Ascending aorta (tissue), 2 donors: Measurements from ENCODE around the gene HPCA. TPM values are rescaled to one million over a fixed set of nuclear protein-coding genes. Genes with fewer than 3 reads are reported as not detected.

Experiments used
- DNase-seq, 2 donors: peaks; one replicate each; pipeline ENCODE4 v3.0.0-alpha.2; 2019; ENCODE audit warnings: low spot score in 2 of 2
- H3K27ac ChIP-seq, 2 donors: fragments of 200-600 bp; sonication (generic); one replicate each; pipeline ENCODE4 v1.5.1; 2016 to 2017; ENCODE audit warnings: mild to moderate bottlenecking in 1 of 2
- H3K27me3 ChIP-seq: fragments of 200-600 bp; sonication (generic); one replicate; pipeline ENCODE4 v1.5.1; 2017
- H3K36me3 ChIP-seq, 2 donors: fragments of 200-600 bp; sonication (generic); one replicate each; pipeline ENCODE4 v1.5.1; 2016
- H3K4me1 ChIP-seq, 2 donors: fragments of 200-600 bp; sonication (generic); one replicate each; pipeline ENCODE4 v1.5.1; 2016 to 2017; ENCODE audit warnings: mild to moderate bottlenecking in 1 of 2
- H3K4me3 ChIP-seq, 2 donors: fragments of 200-600 bp; sonication (generic); one replicate each; pipeline ENCODE4 v1.5.1; 2016 to 2017; ENCODE audit warnings: mild to moderate bottlenecking in 1 of 2
- H3K9me3 ChIP-seq, 2 donors: fragments of 200-600 bp; sonication (generic); one replicate each; pipeline ENCODE4 v1.5.1; 2016
- intact Hi-C: fragments of 100-400 bp; cut with DNase I; formaldehyde crosslinking; loops from one replicate; pipeline ENCODE4 v1.15.1; 2023
- total RNA-seq: library from RNA; depleted of rRNA; stranded (reverse); fragments of >200 nt; gene quantifications from one replicate; pipeline ENCODE4 v1.1.0, GENCODE V29; 2016
- TF ChIP-seq, protein P1 (sequence below), 3 experiments: fragments of 200-600 bp in 2 of 3; fragments of 450-650 bp in 1 of 3; sonication (generic) in 2 of 3; IDR thresholded peaks; one replicate each; pipeline ENCODE4 v1.5.1; 2016 to 2019; ENCODE audit warnings: antibody characterized with exemption in 3 of 3, mild to moderate bottlenecking in 1 of 3, moderate library complexity in 1 of 3

HPCA gene
- total RNA-seq, 1 donor from 2014 or later: not detected

DNA sequence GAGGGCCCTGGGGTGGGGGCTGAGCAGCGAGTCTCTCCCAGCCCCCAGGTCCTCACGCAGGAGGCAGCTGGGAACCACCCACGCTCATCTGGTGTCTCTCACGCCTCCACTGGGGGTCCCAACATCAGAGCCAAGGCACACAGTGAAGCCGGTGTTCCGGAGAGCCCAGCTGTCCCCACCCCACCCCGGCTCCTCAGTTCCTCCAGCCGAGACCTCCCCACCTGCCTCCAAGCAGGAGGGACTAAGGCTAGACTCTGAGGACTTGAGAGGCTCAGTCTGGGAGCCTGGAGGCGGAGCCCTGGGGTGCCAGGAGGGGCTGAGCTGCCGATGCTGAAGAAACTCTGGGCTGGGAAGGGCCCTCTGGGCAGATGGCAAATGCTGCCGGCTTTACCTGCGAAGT lies 1.6 kb upstream of the HPCA start:
- Histone ChIP-seq H3K27ac (no peak overlapping the region), H3K4me3 (no peak overlapping the region), H3K4me1 (peaks cover 10 to 13% of the 10 kb centered on the region in 2 donors), H3K27me3 (no peaks in the 10 kb centered on the region), H3K36me3 (no peaks in the 10 kb centered on the region), H3K9me3 (no peaks in the 10 kb centered on the region)
- intact Hi-C loops: loop anchor here (5.0 kb wide), 1 partner anchor 198 kb away; the partner anchor contains the start of gene AZIN2
- DNase-seq: no peak
- TF ChIP-seq, protein P1, sequence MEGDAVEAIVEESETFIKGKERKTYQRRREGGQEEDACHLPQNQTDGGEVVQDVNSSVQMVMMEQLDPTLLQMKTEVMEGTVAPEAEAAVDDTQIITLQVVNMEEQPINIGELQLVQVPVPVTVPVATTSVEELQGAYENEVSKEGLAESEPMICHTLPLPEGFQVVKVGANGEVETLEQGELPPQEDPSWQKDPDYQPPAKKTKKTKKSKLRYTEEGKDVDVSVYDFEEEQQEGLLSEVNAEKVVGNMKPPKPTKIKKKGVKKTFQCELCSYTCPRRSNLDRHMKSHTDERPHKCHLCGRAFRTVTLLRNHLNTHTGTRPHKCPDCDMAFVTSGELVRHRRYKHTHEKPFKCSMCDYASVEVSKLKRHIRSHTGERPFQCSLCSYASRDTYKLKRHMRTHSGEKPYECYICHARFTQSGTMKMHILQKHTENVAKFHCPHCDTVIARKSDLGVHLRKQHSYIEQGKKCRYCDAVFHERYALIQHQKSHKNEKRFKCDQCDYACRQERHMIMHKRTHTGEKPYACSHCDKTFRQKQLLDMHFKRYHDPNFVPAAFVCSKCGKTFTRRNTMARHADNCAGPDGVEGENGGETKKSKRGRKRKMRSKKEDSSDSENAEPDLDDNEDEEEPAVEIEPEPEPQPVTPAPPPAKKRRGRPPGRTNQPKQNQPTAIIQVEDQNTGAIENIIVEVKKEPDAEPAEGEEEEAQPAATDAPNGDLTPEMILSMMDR (IDR thresholded peaks at IDR 0.05): no peak

DNA sequence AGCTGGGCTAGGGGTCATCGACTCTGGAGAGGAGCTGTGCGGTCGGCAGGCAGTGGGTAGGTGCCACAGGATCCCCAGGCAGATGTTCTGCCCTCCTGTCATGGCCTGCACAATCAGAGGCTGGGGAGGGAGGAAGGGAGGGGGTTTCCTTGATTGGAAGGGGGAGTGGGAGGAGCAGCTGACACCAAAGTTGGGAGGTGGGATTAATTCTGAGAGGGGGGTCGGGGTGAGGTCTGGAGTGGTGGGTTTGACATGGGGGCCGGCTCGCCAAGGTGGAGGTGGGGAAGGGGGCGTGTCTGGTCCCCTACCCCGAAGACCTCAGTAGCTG lies 651 bp upstream of the HPCA start:
- TF ChIP-seq, protein P1 (IDR thresholded peaks at IDR 0.05): no peak
- H3K27me3 ChIP-seq: no peaks in the 10 kb centered on the region
- H3K9me3 ChIP-seq: no peaks in the 10 kb centered on the region
- H3K27ac ChIP-seq: no peak overlapping the region
- no peaks in the 10 kb centered on the region for H3K36me3 ChIP-seq
- no peak overlapping the region for H3K4me3 ChIP-seq
- H3K4me1 ChIP-seq: peaks cover 10 to 13% of the 10 kb centered on the region in 2 donors
- DNase-seq: no peak
- intact Hi-C loops: no loop called here

DNA sequence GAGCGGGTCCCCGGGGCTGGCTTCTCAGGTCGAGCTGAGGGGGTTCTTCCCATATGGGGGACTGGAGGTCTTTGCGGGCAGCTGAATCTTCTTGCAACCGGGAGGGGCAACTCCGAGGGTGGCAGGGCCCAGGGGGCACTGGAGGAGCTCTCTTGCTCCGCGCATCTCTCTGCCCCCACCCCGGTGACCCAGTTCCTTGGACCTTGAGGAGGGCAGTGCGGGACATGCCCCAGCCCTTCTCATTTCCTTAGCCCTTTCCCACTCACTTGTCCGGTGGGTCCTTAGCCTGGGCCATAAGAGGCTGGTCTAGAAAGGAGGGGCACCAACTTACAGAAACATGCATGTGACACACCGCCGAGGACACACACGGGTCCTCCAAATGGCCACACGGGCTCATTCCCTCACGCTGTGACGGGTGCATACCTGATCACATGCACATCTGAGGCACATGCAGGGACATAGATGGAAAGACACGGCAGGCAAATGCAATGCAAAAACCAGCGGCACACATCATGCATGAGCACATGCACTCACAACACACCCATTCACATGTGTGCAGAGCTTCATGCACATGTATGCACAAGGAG lies 630 bp downstream of the HPCA start:
- Histone ChIP-seq H3K27ac (no peak overlapping the region), H3K9me3 (no peaks in the 10 kb centered on the region), H3K4me1 (peaks cover 5 to 8% of the 10 kb centered on the region in 2 donors), H3K36me3 (no peaks in the 10 kb centered on the region), H3K27me3 (no peaks in the 10 kb centered on the region), H3K4me3 (no peak overlapping the region)
- no peak for DNase-seq
- intact Hi-C loops: no loop called here
- TF ChIP-seq, protein P1 (IDR thresholded peaks at IDR 0.05): no peak

DNA sequence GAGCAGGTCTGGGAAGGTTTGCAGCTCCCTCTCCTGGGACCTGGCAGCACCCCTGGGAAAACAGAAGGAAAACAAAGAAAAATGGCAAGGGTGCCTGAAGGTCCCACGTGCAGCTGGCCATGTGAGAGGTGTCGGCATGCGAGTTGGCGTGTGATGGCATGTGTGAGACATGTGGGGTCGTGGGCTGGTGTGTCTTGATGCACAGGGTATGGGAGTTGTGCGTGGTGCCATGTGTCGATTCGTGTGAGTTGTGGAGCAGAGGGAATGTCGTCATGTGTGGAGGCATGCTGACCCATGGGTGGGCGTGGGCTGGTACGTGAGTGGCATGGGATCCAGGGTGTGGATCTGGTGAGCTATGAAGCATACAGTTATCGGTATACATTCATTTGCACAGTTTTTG lies 1.3 kb downstream of the HPCA start:
- Histone ChIP-seq H3K4me1 (peaks cover under 1 to 4% of the 10 kb centered on the region in 2 donors), H3K4me3 (no peak overlapping the region), H3K9me3 (no peaks in the 10 kb centered on the region), H3K27me3 (no peaks in the 10 kb centered on the region), H3K36me3 (no peaks in the 10 kb centered on the region), H3K27ac (no peak overlapping the region)
- DNase-seq: no peak
- intact Hi-C loops: no loop called here
- TF ChIP-seq, protein P1 (IDR thresholded peaks at IDR 0.05): no peak

DNA sequence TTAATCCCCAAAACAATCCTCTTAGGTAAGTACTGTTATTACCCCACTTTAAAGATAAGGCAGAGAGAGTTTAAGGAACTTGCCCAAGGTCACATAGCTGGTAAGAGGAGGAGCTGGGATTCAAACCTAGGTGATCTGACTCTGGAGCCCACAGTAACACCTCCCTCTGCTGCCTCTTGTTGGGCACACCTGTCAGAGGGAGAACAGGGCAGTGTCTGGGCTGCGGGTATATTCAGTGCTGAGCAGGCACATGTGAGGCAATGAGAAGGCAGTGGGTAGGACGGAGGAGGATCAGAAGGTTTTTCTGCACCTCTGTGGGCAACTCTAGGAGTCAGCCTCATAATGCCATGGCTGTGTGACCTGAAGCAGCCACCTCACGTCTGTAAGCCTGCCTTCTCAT lies 1.8 kb downstream of the HPCA start:
- TF ChIP-seq, protein P1 (IDR thresholded peaks at IDR 0.05): no peak
- H3K4me3 ChIP-seq: no peak overlapping the region

More for the DNA sequence above, 1.8 kb downstream of the HPCA start:
- intact Hi-C loops: no loop called here
- no peaks in the 10 kb centered on the region for H3K36me3 ChIP-seq
- H3K9me3 ChIP-seq: no peaks in the 10 kb centered on the region
- H3K27ac ChIP-seq: no peak overlapping the region
- H3K27me3 ChIP-seq: no peaks in the 10 kb centered on the region
- H3K4me1 ChIP-seq: peaks cover 4 to 8% of the 10 kb centered on the region in 2 donors
- DNase-seq: no peak
